NK-92 (cell line): ENCODE measurements around the gene GNG2.

ENCODE experiments used
- DNase-seq: peaks from one replicate; lab custom pipeline; 2025; ENCODE audit not compliant: unreplicated experiment; lab: John Stamatoyannopoulos, UW

GNG2 gene

DNA sequence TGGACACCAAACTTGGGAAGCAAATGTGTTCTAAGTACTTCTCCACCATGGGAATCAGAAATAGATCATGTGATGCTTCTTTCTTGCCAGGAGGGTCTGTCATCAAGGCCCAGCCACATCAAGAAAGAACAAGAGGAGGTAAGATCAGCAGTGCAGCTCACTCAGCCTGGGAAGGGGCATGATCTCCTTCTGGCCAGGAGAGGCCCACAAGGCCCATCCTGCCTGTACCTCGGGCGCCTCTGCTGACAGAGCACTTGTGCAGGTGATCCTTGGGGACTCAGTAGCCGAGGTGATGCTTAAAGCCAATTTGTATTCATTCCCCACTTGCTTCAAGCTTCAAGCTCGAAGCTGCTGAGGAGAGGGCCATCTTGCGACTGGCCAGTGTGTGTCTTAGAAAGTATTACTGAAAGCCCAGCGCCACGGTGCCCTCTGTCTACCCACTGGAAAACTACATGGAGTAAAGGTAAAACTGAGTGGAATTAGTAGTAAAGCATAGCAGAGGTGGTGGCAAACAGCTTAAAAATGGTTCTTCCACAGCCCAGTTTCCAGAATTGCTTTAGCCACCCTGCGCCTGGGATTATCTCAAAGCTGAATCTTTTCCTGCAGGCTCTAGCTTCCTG lies 155.1 kb downstream of the GNG2 start:
- no peak for DNase-seq

DNA sequence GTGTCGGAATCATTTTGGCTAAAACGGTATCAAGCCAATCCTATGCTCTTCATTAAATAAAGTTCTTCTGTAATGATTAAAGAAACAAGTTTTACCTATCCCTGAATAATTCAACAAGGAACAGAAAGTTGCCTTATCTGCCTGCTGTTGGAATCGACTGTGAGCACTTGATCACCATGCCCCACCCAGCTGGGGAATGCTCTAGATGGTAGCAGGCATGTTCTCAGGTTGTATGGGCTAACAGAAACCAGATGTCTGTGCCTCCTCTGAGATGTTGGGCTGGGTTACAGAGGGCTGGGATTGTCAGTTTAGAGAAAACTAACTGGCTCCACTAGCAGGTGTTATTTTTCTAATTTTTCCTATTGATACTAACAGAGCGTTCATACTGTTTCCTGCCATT lies 157.8 kb downstream of the GNG2 start:
- DNase-seq, result no peak

GRCh38 chr14:52018970-52019369 lies 158.6 kb downstream of the GNG2 start:
- no peak for DNase-seq
